Muscle layer of duodenum (tissue), 2 donors: Measurements from ENCODE around the gene TRIM59.

Experiments used
- H3K27ac ChIP-seq: one replicate; pipeline ENCODE4 v1.7.0; 2013; ENCODE audit warnings: mild to moderate bottlenecking, low read length
- H3K27me3 ChIP-seq: one replicate; pipeline ENCODE4 v1.7.0; 2013; ENCODE audit warnings: low read depth, mild to moderate bottlenecking, control low read depth, low read length
- H3K36me3 ChIP-seq, 2 donors: one replicate each; pipeline ENCODE4 v1.7.0; 2013; ENCODE audit warnings: low read length in 2 of 2, control low read depth in 1 of 2, mild to moderate bottlenecking in 1 of 2; ENCODE audit not compliant: insufficient read depth in 2 of 2, control insufficient read depth in 1 of 2
- H3K4me1 ChIP-seq, 2 donors: one replicate each; pipeline ENCODE4 v1.7.0; 2013; ENCODE audit warnings: low read length in 2 of 2, mild to moderate bottlenecking in 2 of 2, control low read depth in 1 of 2, moderate library complexity in 1 of 2; ENCODE audit not compliant: insufficient read depth in 2 of 2, control insufficient read depth in 1 of 2
- H3K4me3 ChIP-seq, 2 donors: one replicate each; pipeline ENCODE4 v1.7.0; 2013; ENCODE audit warnings: low read length in 2 of 2, low read depth in 1 of 2, mild to moderate bottlenecking in 1 of 2
- H3K9me3 ChIP-seq, 2 donors: one replicate each; pipeline ENCODE4 v1.7.0; 2013; ENCODE audit warnings: low read length in 2 of 2, control low read depth in 1 of 2, mild to moderate bottlenecking in 1 of 2; ENCODE audit not compliant: control insufficient read depth in 1 of 2
- donor health status: healthy.

Gene TRIM59

GRCh38 chr3:160475153-160475552 lies 25.6 kb upstream of the TRIM59 start:
- Histone ChIP-seq H3K4me1 (no peaks in the 10 kb centered on the region), H3K9me3 (no peaks in the 10 kb centered on the region), H3K27ac (no peak overlapping the region), H3K36me3 (no peaks in the 10 kb centered on the region), H3K27me3 (no peaks in the 10 kb centered on the region), H3K4me3 (no peak overlapping the region)

- Histone ChIP-seq H3K4me3 (no peak overlapping the region), H3K27me3 (no peaks in the 10 kb centered on the region), H3K36me3 (no peaks in the 10 kb centered on the region), H3K4me1 (no peaks in the 10 kb centered on the region), H3K27ac (no peak overlapping the region), H3K9me3 (no peaks in the 10 kb centered on the region)
Observed at GRCh38 chr3:160474416-160474838, 24.8 kb upstream of the TRIM59 start.

- H3K36me3 ChIP-seq = no peaks in the 10 kb centered on the region
- H3K4me1 ChIP-seq = no peaks in the 10 kb centered on the region
- no peaks in the 10 kb centered on the region for H3K9me3 ChIP-seq
- H3K27ac ChIP-seq = no peak overlapping the region
- no peaks in the 10 kb centered on the region for H3K27me3 ChIP-seq
- H3K4me3 ChIP-seq = no peak overlapping the region
Observed at GRCh38 chr3:160473978-160474377, 24.4 kb upstream of the TRIM59 start.

GRCh38 chr3:160473221-160473620 lies 23.6 kb upstream of the TRIM59 start:
- H3K36me3 ChIP-seq = no peaks in the 10 kb centered on the region
- no peaks in the 10 kb centered on the region for H3K27me3 ChIP-seq
- H3K27ac ChIP-seq = no peak overlapping the region
- no peak overlapping the region for H3K4me3 ChIP-seq
- H3K4me1 ChIP-seq = no peaks in the 10 kb centered on the region
- no peaks in the 10 kb centered on the region for H3K9me3 ChIP-seq

- no peak overlapping the region for H3K4me3 ChIP-seq
- no peaks in the 10 kb centered on the region for H3K9me3 ChIP-seq
- H3K36me3 ChIP-seq = no peaks in the 10 kb centered on the region
- no peak overlapping the region for H3K27ac ChIP-seq
- H3K4me1 ChIP-seq = no peaks in the 10 kb centered on the region
- no peaks in the 10 kb centered on the region for H3K27me3 ChIP-seq
Observed at GRCh38 chr3:160472344-160472743, 22.8 kb upstream of the TRIM59 start.

- Histone ChIP-seq H3K27me3 (no peaks in the 10 kb centered on the region), H3K4me1 (no peaks in the 10 kb centered on the region), H3K27ac (no peak overlapping the region), H3K36me3 (no peaks in the 10 kb centered on the region), H3K9me3 (no peaks in the 10 kb centered on the region), H3K4me3 (no peak overlapping the region)
Observed at GRCh38 chr3:160471892-160472291, 22.3 kb upstream of the TRIM59 start.

- Histone ChIP-seq H3K27ac (no peak overlapping the region), H3K9me3 (no peaks in the 10 kb centered on the region), H3K36me3 (no peaks in the 10 kb centered on the region), H3K27me3 (no peaks in the 10 kb centered on the region), H3K4me1 (no peaks in the 10 kb centered on the region), H3K4me3 (no peak overlapping the region)
Observed at GRCh38 chr3:160470181-160470580, 20.6 kb upstream of the TRIM59 start.

- Histone ChIP-seq H3K27me3 (no peaks in the 10 kb centered on the region), H3K36me3 (no peaks in the 10 kb centered on the region), H3K4me3 (no peak overlapping the region), H3K27ac (no peak overlapping the region), H3K9me3 (no peaks in the 10 kb centered on the region), H3K4me1 (no peaks in the 10 kb centered on the region)
Observed at GRCh38 chr3:160464971-160465370, 15.4 kb upstream of the TRIM59 start.

- Histone ChIP-seq H3K27me3 (no peaks in the 10 kb centered on the region), H3K4me1 (no peaks in the 10 kb centered on the region), H3K9me3 (no peaks in the 10 kb centered on the region), H3K4me3 (no peak overlapping the region), H3K27ac (no peak overlapping the region), H3K36me3 (no peaks in the 10 kb centered on the region)
Observed at GRCh38 chr3:160464321-160464720, 14.7 kb upstream of the TRIM59 start.

GRCh38 chr3:160460033-160460432 lies 10.4 kb upstream of the TRIM59 start:
- no peaks in the 10 kb centered on the region for H3K27me3 ChIP-seq
- no peak overlapping the region for H3K27ac ChIP-seq
- no peaks in the 10 kb centered on the region for H3K4me1 ChIP-seq
- H3K36me3 ChIP-seq = no peaks in the 10 kb centered on the region
- no peaks in the 10 kb centered on the region for H3K9me3 ChIP-seq
- H3K4me3 ChIP-seq = no peak overlapping the region

- H3K36me3 ChIP-seq = no peaks in the 10 kb centered on the region
- H3K27me3 ChIP-seq = no peaks in the 10 kb centered on the region
- no peak overlapping the region for H3K4me3 ChIP-seq
- H3K9me3 ChIP-seq = no peaks in the 10 kb centered on the region
- no peak overlapping the region for H3K27ac ChIP-seq
- H3K4me1 ChIP-seq = no peaks in the 10 kb centered on the region
Observed at GRCh38 chr3:160459450-160459970, 9.9 kb upstream of the TRIM59 start.

GRCh38 chr3:160458151-160458550 lies 8.6 kb upstream of the TRIM59 start:
- Histone ChIP-seq H3K27me3 (no peaks in the 10 kb centered on the region), H3K36me3 (no peaks in the 10 kb centered on the region), H3K27ac (no peak overlapping the region), H3K4me3 (no peak overlapping the region), H3K9me3 (no peaks in the 10 kb centered on the region), H3K4me1 (no peaks in the 10 kb centered on the region)
